Activated CD8-positive, alpha-beta T cell treated with anti-CD3 and anti-CD28 coated beads, Interleukin-2, amount 10 ng/mL, durations not matched to agents 7 days and 5 days (primary cell): ENCODE results near the gene GALNT18. TPM values are rescaled to one million over a fixed set of nuclear protein-coding genes. Genes with fewer than 3 reads are reported as not detected.

ENCODE experiments used
- ATAC-seq: fragments of 150-1000 bp; cut with Tn5 transposase; one replicate; pipeline ENCODE4 v1.10.0; 2021; ENCODE audit warnings: moderate library complexity
- CTCF ChIA-PET: fragments of 350-600 bp; sonication (Branson Sonifier 250); formaldehyde crosslinking; loops from one replicate; lab custom pipeline; 2021; ENCODE audit warnings: antibody characterized with exemption; lab: Charles Lee
- POLR2A ChIA-PET: fragments of 350-600 bp; sonication (Branson Sonifier 250); formaldehyde crosslinking; loops from one replicate; lab custom pipeline; 2021; ENCODE audit warnings: antibody characterized with exemption; lab: Charles Lee
- DNase-seq: peaks from one replicate; pipeline ENCODE4 v3.0.0-alpha.2; 2020
- H3K27ac Mint-ChIP-seq: one replicate; pipeline ENCODE4 v1.8.0; 2021; ENCODE audit warnings: mild to moderate bottlenecking, mixed read lengths
- H3K27me3 Mint-ChIP-seq: one replicate; pipeline ENCODE4 v1.8.0; 2021; ENCODE audit warnings: low read depth, mixed read lengths
- H3K36me3 Mint-ChIP-seq: one replicate; pipeline ENCODE4 v1.8.0; 2021; ENCODE audit warnings: low read depth, mixed read lengths
- H3K4me1 Mint-ChIP-seq: one replicate; pipeline ENCODE4 v1.8.0; 2021; ENCODE audit warnings: low read depth, mixed read lengths
- H3K4me3 Mint-ChIP-seq: one replicate; pipeline ENCODE4 v1.8.0; 2021; ENCODE audit warnings: mild to moderate bottlenecking, mixed read lengths
- H3K9me3 Mint-ChIP-seq: one replicate; pipeline ENCODE4 v1.8.0; 2022; ENCODE audit warnings: mixed read lengths; ENCODE audit not compliant: insufficient read depth
- total RNA-seq, 2 experiments: library from RNA; stranded (reverse); gene quantifications; one replicate each; pipeline ENCODE4 v1.2.3, GENCODE V29; 2021

GALNT18 gene
- total RNA-seq, 2 experiments from 2014 or later: 0.23 to 0.42 TPM

GRCh38 chr11:11583801-11584529, 37.8 kb downstream of the GALNT18 start:
- DNase-seq: no peak
- Mint-ChIP-seq H3K4me3 (no peak overlapping the region), H3K4me1 (no peaks in the 10 kb centered on the region), H3K36me3 (no peaks in the 10 kb centered on the region), H3K9me3 (no peaks in the 10 kb centered on the region), H3K27ac (no peak overlapping the region), H3K27me3 (no peaks in the 10 kb centered on the region)
- ChIA-PET CTCF (no interaction called here), POLR2A (interaction anchor here (0.5 kb wide), 1 partner anchor 23 kb away, joined by 3 read pairs; no protein-coding TSS in a partner anchor)
- no peak for ATAC-seq

DNA sequence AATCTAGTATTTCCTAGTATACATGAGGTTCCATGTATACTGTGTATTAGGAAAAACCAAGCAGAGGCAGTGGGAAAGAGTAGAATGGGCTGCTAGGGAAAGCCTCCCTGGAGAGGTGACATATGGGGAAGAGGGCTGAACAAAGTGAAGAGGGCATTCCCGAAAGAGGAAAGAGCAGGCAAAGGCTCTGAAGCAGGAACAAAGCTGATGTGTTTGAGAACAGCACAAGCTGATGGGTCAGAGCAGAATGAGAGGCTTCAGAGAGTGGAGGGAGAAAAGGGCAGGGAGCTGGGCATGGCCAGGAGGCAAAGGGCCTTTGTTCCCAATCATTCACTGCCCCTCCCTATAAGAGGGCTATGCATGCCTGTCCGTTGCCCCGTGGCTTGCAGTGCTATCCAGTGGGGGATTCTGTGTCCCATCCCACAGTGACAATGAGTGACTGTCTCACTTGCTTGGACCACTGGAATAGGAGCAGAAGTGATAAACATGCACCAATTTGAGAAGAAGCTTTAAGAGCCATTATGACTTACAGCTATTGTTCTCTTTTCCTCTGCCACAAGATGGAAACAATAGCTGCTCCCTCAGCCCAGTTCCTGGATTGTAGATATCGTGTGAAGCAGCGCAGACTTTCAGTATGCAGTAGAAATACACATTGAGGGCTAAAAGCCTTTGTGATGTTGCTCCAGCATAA, 39.6 kb downstream of the GALNT18 start:
- ATAC-seq (no peak), DNase-seq (no peak)
- H3K36me3 Mint-ChIP-seq: no peaks in the 10 kb centered on the region
- no peak overlapping the region for H3K27ac Mint-ChIP-seq
- no peak overlapping the region for H3K4me3 Mint-ChIP-seq
- H3K27me3 Mint-ChIP-seq: no peaks in the 10 kb centered on the region
- POLR2A ChIA-PET: no interaction called here
- peaks cover 6% of the 10 kb centered on the region for H3K4me1 Mint-ChIP-seq
- CTCF ChIA-PET: interaction anchor here (1.1 kb wide), 1 partner anchor 10 kb away, joined by 3 read pairs; no protein-coding TSS in a partner anchor
- H3K9me3 Mint-ChIP-seq: no peaks in the 10 kb centered on the region

DNA sequence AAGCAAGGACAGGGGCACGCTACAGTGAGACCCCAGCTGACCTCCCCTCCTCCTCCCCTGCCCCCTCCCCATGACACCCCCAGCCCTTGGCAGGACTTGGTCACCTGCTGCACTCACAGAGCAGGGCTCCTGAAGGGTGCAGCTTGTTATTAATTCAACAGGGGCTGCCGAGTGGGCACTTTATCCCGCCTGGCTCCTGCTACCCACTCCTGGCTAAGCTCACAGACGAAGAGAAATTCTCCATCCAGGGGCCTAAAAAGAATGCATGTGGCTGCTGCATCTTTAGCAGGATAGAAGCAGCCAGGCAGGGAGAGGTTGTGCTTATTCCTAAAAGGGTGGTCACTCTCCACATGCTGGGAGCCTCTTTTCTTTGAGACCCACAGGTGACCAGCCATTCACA, 40.3 kb downstream of the GALNT18 start:
- no peaks in the 10 kb centered on the region for H3K27me3 Mint-ChIP-seq
- DNase-seq: no peak
- H3K36me3 Mint-ChIP-seq: no peaks in the 10 kb centered on the region
- no peak for ATAC-seq
- ChIA-PET POLR2A (no interaction called here), CTCF (no interaction called here)
- no peak overlapping the region for H3K27ac Mint-ChIP-seq
- no peaks in the 10 kb centered on the region for H3K9me3 Mint-ChIP-seq
- peaks cover 7% of the 10 kb centered on the region for H3K4me1 Mint-ChIP-seq
- no peak overlapping the region for H3K4me3 Mint-ChIP-seq

DNA sequence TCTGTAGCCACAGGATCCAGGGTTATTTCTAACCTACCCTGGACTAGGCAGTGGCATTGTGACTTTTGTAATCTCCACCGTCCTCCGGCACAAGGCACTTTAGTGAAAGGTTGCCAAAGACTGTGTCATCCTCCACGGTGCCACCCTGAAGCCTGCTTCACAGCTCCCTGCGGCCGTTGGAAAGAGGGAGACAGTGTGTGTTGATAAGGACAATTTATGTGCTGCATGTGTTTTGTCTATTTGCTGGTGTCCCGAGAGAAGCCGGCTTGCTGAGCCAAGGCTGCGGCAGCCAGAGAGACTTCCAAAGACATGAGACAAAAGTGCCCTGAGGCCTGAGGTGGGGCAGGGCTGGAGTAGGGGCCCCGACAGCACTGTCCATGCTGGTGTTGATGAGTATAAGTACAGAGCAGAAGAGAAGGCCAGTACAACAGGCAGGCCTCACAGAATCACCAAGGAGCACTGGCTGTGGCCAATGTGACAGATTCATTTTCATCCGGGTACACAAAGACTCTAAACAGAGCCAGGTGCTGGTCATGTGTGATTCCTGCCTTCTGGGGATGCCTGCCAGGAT, 40.9 kb downstream of the GALNT18 start:
- no peak overlapping the region for H3K4me3 Mint-ChIP-seq
- no peak for ATAC-seq
- H3K27me3 Mint-ChIP-seq: no peaks in the 10 kb centered on the region
- no peak for DNase-seq
- H3K36me3 Mint-ChIP-seq: no peaks in the 10 kb centered on the region
- peaks cover 7% of the 10 kb centered on the region for H3K4me1 Mint-ChIP-seq
- no peak overlapping the region for H3K27ac Mint-ChIP-seq
- ChIA-PET POLR2A (no interaction called here), CTCF (no interaction called here)
- H3K9me3 Mint-ChIP-seq: no peaks in the 10 kb centered on the region

GRCh38 chr11:11580012-11580411, 41.8 kb downstream of the GALNT18 start:
- ATAC-seq (no peak), DNase-seq (no peak)
- H3K4me3 Mint-ChIP-seq: no peak overlapping the region
- ChIA-PET CTCF (no interaction called here), POLR2A (no interaction called here)
- H3K27me3 Mint-ChIP-seq: no peaks in the 10 kb centered on the region
- H3K9me3 Mint-ChIP-seq: no peaks in the 10 kb centered on the region
- H3K27ac Mint-ChIP-seq: no peak overlapping the region
- H3K36me3 Mint-ChIP-seq: no peaks in the 10 kb centered on the region
- H3K4me1 Mint-ChIP-seq: peaks cover 7% of the 10 kb centered on the region

DNA sequence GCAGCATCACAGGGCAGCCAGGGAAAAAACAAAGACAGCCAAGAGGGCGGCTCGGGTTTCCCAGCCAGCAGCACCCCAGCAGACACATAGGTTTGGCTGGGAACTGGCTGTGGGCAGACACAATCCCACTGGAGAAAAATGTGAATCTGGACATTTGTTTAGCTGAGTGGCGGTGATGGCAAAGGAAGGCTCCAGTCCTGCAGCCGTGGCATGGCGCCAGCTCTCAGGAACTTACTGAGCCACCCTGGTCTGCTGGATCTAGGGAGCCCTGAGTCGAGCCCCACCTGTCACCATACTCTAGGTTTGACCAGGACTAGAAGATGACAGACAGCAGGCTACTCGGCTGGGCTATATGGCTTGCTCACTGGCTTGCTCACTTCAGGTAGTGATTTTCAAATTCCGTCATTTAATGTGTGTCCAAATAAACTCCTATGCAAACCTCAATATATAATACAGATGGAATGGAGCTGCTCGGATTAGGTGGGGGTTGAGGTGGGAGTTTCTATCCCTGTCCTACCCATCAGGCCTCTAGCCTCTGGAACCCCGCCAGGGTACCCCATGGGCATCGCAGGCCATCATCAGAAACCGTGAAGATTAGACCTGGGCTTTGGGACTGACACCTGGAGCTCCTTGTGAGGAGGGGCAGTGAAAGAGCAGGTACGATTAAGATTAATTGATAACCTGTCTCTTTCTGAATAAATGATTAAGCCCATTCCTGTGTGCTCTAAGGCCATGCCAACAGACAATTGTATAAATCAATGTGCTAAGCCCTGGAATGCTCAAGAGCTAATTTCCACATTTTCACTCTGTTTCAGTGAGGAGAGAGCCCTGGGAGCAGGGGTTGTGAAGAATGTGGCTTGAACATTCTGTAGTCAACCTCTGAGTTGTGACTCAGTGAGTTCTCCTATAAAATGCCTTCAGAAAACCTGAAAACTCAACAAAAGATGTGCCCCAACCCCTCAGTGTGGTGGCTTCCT, 42.5 kb downstream of the GALNT18 start:
- H3K4me1 Mint-ChIP-seq: peaks cover 7% of the 10 kb centered on the region
- ATAC-seq (no peak), DNase-seq (no peak)
- H3K4me3 Mint-ChIP-seq: no peak overlapping the region
- H3K36me3 Mint-ChIP-seq: no peaks in the 10 kb centered on the region
- no peak overlapping the region for H3K27ac Mint-ChIP-seq
- no peaks in the 10 kb centered on the region for H3K9me3 Mint-ChIP-seq
- CTCF ChIA-PET: no interaction called here
- H3K27me3 Mint-ChIP-seq: no peaks in the 10 kb centered on the region
- POLR2A ChIA-PET: interaction anchor here (0.5 kb wide), 1 partner anchor 9 kb away, joined by 3 read pairs; no protein-coding TSS in a partner anchor

GRCh38 chr11:11577932-11578911, 43.6 kb downstream of the GALNT18 start:
- POLR2A ChIA-PET: no interaction called here
- no peaks in the 10 kb centered on the region for H3K9me3 Mint-ChIP-seq
- no peak overlapping the region for H3K4me3 Mint-ChIP-seq
- H3K27me3 Mint-ChIP-seq: no peaks in the 10 kb centered on the region
- no peak overlapping the region for H3K27ac Mint-ChIP-seq
- no peaks in the 10 kb centered on the region for H3K36me3 Mint-ChIP-seq
- peaks cover 7% of the 10 kb centered on the region for H3K4me1 Mint-ChIP-seq
- DNase-seq (no peak), ATAC-seq (no peak)
- CTCF ChIA-PET: no interaction called here

GRCh38 chr11:11577251-11577855, 44.5 kb downstream of the GALNT18 start:
- ChIA-PET CTCF (no interaction called here), POLR2A (no interaction called here)
- no peak overlapping the region for H3K27ac Mint-ChIP-seq
- H3K27me3 Mint-ChIP-seq: no peaks in the 10 kb centered on the region
- no peak overlapping the region for H3K4me3 Mint-ChIP-seq
- ATAC-seq (peak; percentile 15), DNase-seq (no peak)
- H3K9me3 Mint-ChIP-seq: no peaks in the 10 kb centered on the region
- no peaks in the 10 kb centered on the region for H3K36me3 Mint-ChIP-seq
- peaks cover 7% of the 10 kb centered on the region for H3K4me1 Mint-ChIP-seq

DNA sequence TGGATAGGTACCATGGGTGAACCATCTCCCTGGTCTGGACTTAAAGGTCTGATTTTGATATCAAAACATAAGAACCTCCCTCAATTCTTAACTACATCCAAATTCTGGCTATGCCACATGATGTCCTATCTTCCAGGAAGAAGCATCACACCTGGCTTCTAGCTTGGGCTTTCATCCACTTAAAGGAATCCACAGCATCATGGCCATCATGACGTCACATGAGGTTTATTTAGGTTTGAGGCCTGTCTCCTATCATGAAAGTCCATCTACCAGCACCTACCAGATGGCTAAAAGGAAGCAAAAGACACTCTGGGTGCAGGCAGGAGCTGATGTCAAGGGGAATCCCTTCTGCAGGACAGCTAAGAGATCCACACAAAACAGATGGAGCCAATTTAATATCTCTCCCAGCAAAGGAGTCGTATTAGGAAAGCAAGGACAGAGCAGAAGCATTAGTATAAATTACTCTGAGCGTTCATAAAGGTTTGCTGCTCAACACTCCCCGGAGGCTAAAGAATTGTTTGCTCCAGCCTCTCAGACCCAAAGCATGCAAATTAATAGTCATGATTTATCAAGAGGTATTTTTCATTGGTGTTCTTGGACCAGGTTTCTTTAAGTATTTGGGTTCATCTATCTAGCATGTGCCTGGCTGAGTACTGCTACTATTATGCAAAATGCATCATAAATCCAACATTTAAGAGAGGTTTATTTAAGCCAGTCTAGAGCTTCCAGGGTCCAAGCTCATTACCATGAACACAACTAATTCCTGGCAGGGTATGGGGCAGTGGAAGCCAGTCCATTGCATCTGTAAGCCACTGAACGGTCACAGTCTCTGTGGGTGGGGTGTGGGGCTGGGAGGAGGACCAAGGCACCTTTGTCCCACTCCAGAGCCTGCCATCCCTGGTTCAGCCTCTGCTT, 47.2 kb downstream of the GALNT18 start:
- H3K9me3 Mint-ChIP-seq: no peaks in the 10 kb centered on the region
- POLR2A ChIA-PET: interaction anchor here (0.6 kb wide), 1 partner anchor 470 kb away, joined by 3 read pairs; no protein-coding TSS in a partner anchor
- H3K36me3 Mint-ChIP-seq: no peaks in the 10 kb centered on the region
- no peak overlapping the region for H3K4me3 Mint-ChIP-seq
- no peak overlapping the region for H3K27ac Mint-ChIP-seq
- peaks cover 7% of the 10 kb centered on the region for H3K4me1 Mint-ChIP-seq
- ATAC-seq (no peak), DNase-seq (no peak)
- no peaks in the 10 kb centered on the region for H3K27me3 Mint-ChIP-seq
- CTCF ChIA-PET: no interaction called here

DNA sequence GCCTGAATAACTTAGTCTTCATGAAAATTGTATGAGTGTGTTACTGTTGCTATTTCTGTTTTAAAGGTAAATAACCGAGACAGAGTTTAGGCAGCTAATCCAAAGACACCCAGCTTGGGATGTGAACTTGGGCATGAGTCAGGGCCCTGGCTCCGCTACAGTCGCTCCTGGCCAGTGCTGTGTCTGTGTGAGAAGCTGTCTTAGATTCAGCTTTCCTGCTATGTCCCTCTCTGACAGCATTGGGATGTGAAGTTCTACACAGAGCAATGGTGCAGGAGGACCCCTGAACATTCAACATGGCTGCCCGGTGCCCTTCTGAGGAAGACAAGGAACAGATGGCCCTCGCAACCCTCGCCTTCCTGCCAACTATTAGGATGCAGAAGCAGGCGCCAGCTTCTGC, 49.4 kb downstream of the GALNT18 start:
- no peaks in the 10 kb centered on the region for H3K27me3 Mint-ChIP-seq
- ChIA-PET POLR2A (no interaction called here), CTCF (no interaction called here)
- no peaks in the 10 kb centered on the region for H3K36me3 Mint-ChIP-seq
- H3K27ac Mint-ChIP-seq: no peak overlapping the region
- H3K9me3 Mint-ChIP-seq: no peaks in the 10 kb centered on the region
- ATAC-seq (no peak), DNase-seq (no peak)
- no peak overlapping the region for H3K4me3 Mint-ChIP-seq
- H3K4me1 Mint-ChIP-seq: peaks cover 19% of the 10 kb centered on the region
